Esophagus muscularis mucosa (tissue), 3 donors: ENCODE results near the gene MYNN.

Source experiments
- CTCF ChIP-seq, 3 experiments: fragments of 200-600 bp in 2 of 3; fragments of 450-650 bp in 1 of 3; sonication (generic) in 2 of 3; IDR thresholded peaks; one replicate each; pipeline ENCODE4 v1.5.1; 2017 to 2019; ENCODE audit warnings: antibody characterized with exemption in 3 of 3, mild to moderate bottlenecking in 2 of 3, moderate library complexity in 1 of 3
- POLR2A ChIP-seq: fragments of 450-650 bp; IDR thresholded peaks from one replicate; pipeline ENCODE4 v1.6.1; 2017; ENCODE audit warnings: antibody characterized with exemption, moderate library complexity, mild to moderate bottlenecking, low read depth

- TF ChIP-seq CTCF (IDR thresholded peaks at IDR 0.05) = no peak
- no peak for TF ChIP-seq POLR2A
Observed at GRCh38 chr3:169787791-169788190, 14.6 kb downstream of the MYNN start.
